ENCODE measurements around the gene TSHZ2.
A peak's percentile ranks its signal among the peaks of the same experiment; 100 is the strongest.

The TSHZ2 gene

DNA sequence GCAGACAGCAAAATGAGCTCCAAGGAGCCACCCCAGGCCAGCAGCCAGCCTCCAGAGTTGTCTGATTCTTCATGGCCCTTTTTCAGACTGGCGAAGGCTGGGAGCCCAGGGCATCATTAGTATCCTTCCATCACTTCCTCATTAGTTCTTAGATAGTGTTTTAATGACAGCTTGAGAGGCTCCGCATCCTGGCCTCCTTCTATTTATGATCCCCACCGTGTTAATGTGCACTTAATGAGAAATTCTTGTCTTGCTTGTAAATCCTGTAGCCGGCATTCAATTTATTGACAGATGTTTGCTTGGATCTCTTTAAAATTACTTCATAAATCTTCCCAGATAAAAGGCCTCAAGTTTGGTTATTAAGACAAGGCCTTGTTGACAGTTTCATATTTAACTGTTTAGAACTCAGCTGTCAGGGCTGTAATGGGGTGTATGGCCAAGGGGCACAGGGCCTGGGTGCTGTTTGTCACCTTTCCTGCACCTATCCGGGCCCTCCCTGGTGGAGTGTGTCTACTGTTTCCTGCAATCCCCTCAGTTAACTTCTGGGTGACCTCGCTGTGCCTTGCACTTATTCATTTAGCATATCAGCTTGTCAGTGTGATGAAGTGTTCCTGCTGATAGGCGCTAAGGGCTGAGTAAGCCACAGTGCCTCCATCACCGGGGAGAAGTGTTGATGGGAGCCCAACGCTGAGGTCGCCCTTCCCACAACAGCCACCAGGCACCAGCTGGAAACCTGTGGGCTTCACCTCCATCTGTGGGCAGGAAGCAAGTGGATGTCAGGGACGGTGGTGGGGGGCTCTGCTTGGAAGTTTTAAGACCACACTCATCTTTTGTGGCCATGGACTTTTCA, 169.3 kb downstream of the TSHZ2 start:
- no peak for DNase-seq

DNA sequence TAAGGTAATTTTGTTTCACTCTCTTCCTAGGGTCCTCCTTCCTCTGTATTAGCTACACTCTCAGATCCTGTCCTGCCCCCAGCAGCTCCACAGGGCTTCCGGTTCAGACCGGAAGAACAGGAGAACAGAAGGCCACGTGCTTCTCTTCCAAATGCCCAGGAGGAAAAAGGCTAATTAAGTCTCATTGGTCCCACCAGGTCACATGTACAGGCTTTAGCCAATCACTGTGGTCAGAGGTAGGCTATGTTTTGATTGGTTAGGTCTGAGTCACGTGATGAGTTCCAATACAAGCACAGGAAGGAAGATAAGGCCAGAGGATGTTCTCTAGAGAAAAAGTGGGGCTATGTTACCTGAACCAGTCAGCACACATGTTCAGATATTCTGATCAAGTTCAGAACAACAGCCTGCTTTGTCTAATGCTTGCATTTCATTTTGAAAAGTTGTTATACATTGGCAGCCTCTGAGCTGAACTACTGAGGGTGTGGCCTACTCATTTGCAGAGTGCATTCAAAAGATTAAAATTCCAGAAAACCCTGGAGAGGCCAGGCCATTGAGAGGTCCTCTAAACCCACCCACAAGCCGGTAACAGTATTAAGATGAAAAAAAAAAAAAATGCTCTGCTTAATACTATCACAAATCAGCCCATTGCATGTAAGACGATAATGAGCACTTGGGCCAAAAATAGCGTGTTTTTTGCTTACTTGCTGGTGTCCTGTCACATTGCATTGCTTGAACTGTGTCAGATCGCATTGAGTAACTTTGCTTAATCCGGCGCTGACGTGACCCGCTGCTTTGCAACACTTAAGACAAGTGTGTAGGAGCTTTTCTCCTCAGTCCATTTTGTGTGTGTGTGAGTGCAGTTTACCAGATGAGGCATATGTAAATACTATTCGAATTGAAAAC, 170.3 kb downstream of the TSHZ2 start:
- DNase-seq = no peak

DNA sequence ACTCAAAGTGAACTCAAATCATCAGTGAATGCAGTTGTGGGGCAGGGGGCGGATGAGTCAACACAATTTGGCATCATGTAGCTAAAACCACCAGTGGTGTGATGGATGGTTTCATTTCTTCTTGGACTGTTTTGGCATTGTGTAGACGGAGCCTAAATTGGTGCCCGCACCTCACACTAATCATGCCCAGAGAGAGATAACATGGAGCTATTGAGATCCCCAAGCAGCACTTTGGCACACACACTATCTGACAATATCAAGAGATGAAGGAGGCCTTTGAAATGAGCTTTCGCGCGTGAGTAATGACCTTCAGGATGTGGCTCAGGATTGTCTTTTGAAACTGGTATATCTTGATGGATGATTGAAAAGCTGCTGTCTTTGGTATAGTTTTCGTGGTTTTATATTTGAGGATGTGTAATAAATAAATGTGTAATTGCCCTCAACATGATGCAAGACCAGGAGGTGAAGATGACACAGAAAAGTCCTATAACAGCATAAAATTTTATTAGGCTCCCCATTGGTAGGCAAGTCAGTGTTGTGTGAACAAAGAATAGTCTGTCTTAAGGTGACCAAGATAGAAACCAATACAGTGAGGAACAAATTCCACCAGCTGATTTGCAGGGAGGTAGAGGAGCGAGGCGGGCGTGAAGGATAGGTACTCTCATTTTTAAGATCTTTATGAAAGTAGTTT, 174.2 kb downstream of the TSHZ2 start:
- no peak for DNase-seq

DNA sequence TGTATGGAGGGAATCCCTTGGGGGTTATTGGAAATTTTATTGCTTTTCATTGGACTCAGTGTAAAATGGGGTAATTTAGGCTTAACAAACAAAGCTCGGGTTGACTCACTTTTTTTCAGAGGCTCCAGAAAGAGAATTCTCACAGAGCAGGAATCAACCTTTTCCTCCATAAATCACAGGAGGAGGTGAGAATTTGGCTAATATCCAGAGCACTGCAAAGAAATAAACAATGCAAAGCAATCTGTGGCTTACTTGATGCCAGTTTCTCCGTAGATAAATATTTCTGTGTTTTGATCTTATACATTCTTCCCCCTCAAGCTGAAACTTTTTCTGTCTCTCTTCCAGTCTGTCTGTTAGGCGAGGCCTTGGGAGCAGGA, 176.6 kb downstream of the TSHZ2 start:
- no peak for DNase-seq

DNA sequence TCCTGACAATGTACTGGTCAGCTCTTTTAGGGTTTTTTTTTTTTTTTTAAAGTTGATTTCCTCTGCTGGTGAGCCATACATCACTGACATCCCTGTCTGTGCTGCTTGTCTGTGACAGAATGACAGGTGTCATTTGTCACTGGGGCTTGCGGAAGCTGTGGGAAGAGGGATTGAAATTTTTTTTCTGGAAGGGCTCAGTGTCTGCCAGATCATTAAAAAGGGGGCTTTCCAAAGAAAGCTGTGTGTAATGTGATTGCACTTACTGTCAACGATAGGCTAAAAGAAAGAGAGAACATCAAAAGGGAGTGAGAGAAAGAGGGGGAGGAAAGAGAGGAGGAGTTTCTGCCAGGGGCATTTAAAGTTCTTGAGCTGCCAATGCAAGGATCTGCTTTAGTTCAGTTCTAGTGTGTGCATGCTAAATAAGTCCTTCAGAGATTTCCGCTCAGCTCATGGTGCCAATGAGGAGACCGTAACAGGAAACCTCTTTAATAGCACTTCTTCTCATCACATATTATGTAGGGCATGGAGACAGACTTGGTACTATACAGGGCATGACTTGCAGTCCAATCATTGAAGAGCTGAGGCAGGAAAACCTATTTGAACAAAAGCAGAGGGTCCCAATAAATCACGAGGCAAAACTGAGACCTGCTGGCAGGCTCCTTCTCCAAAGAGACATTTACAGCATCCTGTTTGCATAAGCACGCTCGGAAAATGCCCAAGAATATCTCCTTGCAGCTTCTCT, 177.2 kb downstream of the TSHZ2 start:
- no peak for DNase-seq

DNA sequence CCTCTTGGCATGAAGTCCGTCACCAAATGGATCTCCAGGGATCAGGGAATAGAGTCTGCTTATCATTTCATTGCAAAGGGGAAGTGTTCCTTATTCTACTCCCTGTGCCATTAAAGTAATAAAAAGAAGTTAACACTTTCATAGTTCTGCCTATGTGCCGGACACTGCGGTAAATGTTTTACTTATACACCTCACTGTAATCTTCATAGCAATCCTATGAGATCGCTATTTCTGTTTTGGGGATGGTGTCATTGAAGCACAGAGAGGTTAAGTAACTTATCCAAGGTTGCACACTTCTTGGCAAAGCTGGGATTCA, 177.7 kb downstream of the TSHZ2 start:
- DNase-seq = no peak

DNA sequence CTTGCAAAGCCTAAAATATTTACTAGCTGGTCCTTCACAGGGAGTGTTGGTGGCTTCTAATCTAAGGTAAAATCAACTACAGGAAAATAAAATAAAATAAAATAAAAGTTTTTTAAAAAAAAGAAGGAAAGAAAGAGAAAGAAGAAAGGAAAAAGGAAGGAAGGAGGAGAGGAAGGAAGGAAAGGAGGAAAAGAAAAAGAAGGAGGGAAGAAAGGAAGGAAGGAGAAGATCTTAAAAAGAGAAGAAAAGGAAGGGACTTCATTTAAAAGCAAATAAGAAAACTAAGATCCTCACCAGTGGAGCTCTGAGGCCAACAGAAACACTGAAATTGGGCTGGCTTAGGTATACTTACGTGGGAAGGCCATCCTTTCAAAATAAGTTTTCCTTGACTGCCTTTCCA, 178.4 kb downstream of the TSHZ2 start:
- DNase-seq = no peak

DNA sequence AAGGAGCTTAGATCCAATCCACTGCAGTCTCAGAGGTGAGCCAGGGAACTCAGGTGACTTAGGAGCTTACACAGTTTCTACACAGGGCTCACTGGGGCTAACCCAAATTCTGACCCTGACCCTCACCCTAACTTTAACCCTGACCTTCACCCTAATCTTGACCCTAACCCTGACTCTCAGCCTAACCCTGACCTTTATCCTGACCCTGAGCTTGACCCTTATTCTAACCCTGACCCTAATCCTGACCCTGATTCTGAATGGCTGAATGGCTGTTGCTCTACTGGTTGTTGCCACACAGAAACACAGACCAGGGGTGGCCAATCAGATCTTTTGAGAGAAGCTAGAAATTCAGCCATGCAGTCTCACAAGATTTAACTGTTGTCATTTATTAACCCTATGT, 180.1 kb downstream of the TSHZ2 start:
- DNase-seq = no peak

DNA sequence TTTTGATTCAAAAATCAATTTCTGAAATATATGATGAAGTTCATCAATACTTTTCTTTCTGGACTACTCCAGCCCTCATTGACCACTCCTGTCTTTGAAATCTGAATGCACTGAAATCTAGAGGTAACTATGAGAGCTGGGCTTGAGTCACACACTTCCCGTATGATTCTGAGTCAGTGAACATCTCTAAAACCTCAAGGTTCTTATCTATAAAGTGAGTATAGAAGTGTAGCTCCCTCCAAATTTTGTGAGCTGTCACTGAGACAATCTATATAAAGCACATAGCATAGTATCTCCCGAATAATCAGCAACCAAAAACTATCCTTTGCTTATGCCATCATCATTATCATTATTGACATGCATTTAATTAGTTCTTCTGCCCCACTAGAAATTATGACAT, 182.4 kb downstream of the TSHZ2 start:
- DNase-seq = no peak

DNA sequence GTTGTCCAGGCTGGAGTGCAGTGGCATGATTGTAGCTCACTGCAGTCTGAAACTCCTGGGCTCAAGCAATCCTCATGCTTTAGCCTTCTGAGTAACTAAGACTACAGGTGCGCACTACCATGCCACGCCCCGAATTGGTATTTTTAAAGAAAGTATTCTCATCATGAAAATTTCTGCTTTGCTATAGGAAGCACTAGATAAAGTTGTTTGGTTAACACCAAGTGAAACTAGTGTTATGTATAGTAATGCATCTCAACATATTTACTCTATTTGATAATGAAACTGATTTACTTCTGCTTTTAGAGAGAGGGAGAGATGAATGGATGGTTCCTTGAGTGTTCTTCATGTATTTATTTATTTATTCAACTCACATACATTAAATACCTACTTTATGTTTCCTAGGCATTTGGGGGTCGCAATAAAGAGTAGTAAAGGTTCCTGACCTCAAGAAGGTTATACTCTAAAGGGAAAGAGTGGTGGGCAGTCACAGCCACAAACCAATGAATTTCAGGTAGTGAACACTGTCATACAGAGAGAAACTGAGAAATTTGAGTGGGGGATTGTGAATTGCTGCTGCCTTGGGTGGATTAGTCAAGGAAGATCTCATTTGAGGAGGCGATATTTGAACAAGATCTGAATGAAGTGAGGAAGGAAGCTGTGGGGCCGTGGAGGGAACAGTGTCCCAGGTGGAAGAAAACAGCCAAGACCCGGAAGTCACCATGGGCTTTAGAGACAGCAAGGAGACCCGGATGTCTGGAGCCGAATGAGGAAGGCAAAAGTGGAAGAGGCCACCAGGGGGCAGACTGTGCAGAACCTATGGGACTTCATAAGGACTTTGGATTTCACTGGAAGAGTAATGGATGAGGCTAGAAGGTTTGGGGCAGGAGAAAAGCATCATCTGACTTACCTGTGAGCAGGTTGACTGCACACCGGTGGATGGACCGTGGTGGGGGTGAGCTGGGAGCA, 185.6 kb downstream of the TSHZ2 start:
- peak; percentile 2 for DNase-seq

DNA sequence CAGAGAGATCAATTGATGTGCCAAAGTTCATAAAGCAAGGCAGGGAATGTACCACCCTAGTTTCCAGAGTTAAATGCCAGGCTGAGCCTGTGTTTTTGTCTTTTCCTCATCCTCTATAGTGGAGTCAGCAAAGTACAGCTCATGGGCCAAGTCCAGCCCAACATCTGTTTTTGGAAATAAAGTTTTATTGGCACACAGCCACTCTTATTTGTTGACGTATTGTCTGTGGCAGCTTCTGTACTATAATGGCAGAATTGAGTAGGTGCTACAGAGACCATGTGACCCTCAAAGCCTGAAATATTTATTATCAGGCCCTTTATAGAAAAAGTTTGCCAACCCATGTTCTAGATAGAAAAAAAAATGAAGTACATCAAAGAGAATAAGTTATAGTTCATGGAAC, 187.0 kb downstream of the TSHZ2 start:
- DNase-seq = no peak

DNA sequence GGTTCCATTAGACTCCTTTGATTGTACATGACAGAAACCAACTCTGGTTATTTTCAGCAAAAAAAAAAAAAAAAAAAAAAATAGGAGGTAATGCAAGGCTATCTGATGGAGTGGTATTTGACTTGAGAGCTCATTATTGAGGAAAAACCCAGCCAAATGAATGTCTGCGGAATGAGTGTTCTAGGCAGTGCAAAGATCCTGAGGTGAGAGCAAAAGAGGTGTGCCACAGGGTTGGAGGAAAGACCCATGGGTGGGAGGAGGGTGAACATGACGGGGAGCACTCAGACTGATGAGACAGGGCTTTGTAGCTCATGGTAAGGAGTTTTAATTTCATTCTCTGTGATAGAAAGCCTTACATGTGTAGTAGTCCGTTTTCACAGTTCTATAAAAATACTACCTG, 188.9 kb downstream of the TSHZ2 start:
- DNase-seq = no peak

DNA sequence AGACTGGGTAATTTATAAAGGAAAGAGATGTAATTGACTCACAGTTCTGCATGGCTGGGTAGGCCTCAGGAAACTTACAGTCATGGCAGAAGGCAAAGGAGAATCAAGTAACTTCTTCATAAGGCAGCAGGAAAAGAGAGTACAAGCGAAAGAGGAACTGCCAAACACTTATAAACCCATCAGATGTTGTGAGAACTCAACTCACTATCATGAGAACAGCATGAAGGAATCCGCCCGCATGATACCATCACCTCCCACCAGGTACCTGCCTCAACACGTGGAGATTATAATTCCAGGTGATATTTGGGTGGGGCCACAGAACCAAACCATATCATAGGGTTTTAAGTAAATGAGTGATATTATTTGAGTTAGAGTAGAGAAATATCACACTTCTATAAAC, 189.3 kb downstream of the TSHZ2 start:
- no peak for DNase-seq

DNA sequence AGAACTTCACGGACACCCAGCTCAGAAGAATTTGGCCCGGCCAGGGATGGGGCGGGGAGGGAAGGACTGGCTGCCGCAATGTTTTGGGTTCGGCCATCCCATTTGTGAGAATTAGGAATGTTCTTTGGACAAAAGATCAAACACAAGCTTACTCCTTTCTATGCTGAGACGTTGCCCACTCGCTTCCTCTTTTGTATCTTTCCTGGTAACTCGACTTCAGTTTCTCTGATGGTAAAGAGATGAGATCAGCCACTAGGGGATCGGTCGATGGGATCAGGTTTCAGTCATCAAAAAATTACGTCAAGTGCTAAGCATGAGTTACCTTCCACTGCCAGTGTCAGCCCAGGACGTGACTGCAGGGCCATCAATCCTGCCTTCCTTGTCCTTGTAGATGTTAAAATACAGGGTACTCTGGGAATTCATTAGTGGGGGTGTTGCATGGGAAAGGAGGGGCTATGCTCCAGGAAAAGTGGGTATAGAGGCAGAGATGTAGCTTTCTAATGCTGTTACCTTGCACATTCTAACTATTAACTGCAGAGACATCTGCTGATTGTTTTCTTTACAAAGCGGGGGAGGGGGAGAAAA, 190.2 kb downstream of the TSHZ2 start:
- DNase-seq = no peak

DNA sequence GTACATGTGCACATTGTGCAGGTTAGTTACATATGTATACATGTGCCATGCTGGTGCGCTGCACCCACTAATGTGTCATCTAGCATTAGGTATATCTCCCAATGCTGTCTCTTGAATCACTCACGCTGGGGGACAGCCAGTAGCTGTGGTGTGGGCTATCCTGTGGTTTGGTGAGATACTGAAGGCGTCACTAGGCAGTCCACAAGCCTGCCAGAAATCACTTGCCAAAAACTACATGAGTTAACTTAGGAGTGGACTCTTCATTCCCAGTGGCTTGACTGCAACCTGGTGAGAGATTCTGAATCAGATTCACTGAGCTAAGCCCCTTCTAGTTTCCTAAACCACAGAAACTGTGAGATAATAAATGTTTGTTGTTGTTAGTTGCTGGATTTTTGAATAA, 191.3 kb downstream of the TSHZ2 start:
- no peak for DNase-seq

DNA sequence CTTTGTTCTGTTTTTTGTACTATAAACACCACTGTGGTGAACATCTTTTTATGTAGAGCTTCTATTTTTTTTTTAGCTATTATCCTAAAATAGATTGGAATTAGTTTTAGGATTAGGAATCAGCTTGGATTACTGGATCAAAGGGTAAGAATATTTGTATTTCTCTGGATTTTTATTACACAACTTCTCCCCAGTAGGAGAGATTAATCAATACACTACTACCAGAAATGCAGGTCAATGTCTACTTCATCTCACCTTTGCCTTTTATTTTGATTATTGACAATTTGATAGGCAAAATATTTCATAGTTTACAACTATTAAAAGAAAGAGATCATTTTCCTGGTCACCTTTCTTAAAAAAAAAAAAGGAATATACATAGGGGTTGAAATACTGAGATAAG, 191.9 kb downstream of the TSHZ2 start:
- DNase-seq = no peak

DNA sequence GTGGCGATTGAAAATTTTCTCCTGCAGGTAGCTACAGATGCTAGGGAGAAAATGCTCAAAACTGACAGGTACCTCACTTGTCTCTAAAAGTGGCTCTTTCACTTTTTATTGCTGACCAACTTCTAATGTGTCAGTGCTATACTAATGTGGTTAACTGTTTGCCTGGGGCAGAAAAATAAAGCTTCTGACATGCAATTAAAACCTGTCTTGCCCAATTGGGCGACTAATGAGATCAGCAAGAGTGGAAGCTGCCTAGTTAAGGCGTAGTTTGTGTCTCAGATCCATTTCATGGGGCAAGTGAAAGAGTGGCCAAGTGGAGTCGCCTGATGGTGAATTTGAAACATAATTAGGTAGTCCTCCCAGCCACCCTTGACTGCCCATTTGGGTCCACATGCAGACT, 193.3 kb downstream of the TSHZ2 start:
- DNase-seq = no peak

DNA sequence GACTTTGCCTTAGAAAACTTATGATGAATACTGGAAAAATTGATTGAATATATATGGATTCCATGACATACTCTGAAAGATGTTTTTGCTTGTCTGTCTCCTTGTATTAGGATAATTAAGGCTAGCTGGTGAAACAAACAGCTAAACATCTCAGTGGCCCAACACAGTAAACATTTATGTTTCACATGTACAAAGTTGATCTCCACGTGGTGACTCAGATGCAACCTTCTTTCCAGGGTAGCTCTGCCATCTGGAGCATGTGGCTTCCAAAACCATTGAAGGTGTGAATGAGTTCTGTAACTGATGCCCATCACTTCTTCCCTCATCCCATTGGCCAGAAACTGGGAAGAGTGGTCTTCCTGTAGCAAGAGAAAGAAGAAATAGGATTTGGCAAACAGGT, 196.3 kb downstream of the TSHZ2 start:
- DNase-seq = no peak

DNA sequence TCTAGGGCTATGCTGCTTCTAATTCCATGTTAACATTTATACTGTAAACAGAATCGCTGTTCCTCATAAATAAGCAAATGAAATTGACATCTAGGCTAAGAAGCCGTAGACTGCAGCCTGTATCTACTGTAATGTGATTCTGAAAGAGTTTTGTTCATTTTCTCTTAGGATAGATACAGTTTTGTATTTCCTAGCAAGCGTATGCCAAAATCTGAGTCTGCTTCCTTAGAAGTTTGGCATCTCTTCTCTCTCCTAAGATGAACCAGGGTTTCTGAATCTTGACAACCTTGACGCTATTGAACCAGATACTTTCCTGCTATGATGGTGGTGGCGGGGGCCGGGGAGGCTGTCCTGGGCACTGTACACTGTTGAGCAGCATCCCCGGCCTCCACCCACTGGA, 198.0 kb downstream of the TSHZ2 start:
- DNase-seq = no peak

DNA sequence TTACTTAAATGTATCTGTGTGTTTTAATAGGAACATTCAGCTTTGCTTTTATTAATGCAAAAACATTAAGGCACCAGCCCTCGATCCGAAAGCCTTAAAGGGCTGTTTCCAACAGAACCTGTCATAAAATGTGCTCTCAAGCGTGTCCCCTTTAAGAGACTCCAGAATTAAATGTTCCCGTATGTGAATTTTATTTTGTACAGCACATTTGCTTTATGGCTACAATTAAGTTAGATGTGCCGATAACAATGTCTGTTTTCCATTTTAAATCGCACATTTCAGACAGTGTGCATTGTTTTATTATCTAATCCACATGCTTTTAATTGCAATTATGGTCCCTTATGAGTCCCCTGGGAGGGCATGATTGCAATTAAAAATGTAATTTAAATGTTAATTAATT, 198.9 kb downstream of the TSHZ2 start:
- DNase-seq = no peak

DNA sequence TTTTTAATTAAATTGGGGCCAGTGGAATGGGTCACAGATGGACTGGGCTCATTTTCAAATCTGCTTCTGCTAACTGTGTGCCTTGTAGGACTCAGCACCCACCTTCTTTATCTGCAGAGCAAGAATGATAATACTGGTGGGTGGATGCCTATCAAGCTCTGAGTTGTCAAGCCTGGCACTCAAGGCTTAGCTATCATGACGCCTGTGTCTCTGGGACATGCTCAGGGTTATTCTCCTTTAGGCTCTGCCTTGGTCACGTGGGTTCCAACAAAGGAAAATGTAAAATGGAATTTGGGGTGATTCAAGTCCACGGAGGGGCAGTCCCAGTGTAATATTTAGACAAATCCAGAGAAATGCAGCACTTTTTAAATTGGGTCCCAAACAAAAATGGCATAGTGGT, 202.3 kb downstream of the TSHZ2 start:
- DNase-seq = no peak
